ENCODE results near the gene SORBS1.
A peak's percentile ranks its signal among the peaks of the same experiment; 100 is the strongest.

SORBS1 gene

DNA sequence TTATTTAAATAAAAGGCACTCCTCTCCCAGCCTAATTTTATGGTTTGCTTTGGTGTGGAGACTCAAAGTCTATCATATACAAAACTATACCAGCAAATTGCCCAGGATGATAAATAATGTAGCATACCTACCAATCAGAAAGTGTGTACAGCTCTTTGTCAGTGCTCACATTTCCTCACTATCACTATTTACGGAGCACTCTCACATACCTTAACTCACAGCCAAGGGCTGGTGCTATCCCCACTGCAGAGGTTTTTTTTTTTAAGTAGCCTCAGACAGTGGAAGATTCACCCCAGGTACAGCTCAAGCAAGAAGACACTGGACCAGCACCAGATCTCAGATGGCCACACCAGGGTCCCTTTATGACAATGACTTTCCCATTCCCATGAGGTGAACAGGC is 272.9 kb downstream of the SORBS1 start:
- Histone ChIP-seq H3K27ac (ENCODE audit: extremely low read depth, low read depth, low read length) (no peak overlapping the region), H3K4me1 (ENCODE audit: control insufficient read depth, insufficient read depth, low read length) (peaks cover 24% of the 10 kb centered on the region), H3K4me3 (ENCODE audit: low read depth, low read length) (no peak overlapping the region), H3K36me3 (ENCODE audit: control insufficient read depth in 2 of 2, insufficient read depth in 1 of 2, low read length in 2 of 2) (no peaks in the 10 kb centered on the region), H3K9me3 (ENCODE audit: control insufficient read depth, insufficient read depth, low read depth, low read length) (no peaks in the 10 kb centered on the region)
- ChIA-PET CTCF (interaction anchor here (0.6 to 2.8 kb wide), 10 partner anchors 9 to 178 kb away, joined by 3 to 22 read pairs (median 6); no protein-coding TSS in a partner anchor), POLR2A (interaction anchor here (1.2 to 1.3 kb wide), 2 partner anchors 13 to 14 kb away, joined by 3 to 4 read pairs; no protein-coding TSS in a partner anchor)
- no peak for TF ChIP-seq MZF1 (tag by site-specific recombination; IDR thresholded peaks at IDR 0.05; ENCODE audit: borderline replicate concordance)
- no peak for TF ChIP-seq FEZF1 (tag by site-specific recombination; IDR thresholded peaks at IDR 0.05)
- TF ChIP-seq, protein P1, sequence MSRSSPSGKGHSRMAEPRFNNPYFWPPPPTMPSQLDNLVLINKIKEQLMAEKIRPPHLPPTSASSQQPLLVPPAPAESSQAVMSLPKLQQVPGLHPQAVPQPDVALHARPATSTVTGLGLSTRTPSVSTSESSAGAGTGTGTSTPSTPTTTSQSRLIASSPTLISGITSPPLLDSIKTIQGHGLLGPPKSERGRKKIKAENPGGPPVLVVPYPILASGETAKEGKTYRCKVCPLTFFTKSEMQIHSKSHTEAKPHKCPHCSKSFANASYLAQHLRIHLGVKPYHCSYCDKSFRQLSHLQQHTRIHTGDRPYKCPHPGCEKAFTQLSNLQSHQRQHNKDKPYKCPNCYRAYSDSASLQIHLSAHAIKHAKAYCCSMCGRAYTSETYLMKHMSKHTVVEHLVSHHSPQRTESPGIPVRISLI (tag by site-specific recombination; IDR thresholded peaks at IDR 0.05), result no peak
- peak; percentile 48 for TF ChIP-seq PRDM1 (tag by site-specific recombination; IDR thresholded peaks at IDR 0.05)
- no peak for TF ChIP-seq ZNF830 (tag by site-specific recombination; IDR thresholded peaks at IDR 0.05; ENCODE audit: low read depth)

DNA sequence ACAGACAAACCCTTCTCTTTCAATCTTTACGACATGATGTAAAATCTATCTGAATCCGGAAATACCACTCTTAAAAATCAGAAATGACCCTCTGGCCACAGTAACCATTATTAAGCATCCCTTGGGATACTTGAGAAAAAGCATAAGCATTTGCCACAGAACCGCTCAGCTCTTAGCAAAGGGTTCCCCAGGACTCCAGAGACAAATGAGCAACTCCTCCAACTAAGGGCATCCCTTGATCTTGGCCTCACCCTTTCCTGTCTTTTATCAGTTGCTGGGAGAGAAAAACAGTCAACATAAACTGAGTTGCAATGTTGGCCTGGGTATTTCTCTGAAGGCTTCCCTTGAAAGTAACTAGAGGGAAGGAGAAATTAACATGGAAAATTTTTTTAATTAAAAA is 273.9 kb downstream of the SORBS1 start:
- no peak overlapping the region for H3K4me3 ChIP-seq (ENCODE audit: low read depth, low read length)

DNA sequence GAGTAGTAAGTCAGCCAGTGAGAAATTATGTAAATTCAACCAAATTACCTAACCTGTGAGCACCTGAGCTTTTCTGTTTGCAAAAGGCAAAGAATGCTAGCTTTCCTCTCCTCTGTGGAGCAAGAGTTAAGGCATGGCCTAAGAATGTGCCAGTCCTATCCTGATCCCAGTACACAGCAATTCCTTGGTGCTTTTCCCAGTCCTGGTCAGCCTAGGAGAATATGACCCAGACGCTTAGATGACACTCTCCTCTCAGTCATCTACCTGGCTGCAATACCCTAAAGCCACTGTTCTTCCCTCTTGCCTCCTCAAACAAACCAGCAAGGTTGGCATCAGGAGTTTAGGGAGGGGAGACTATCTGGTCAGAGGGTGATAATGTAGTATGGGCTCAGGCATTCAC is 274.5 kb downstream of the SORBS1 start:
- ChIA-PET POLR2A (no interaction called here), CTCF (interaction anchor here (1.0 to 2.8 kb wide), 2 partner anchors 76 kb away, joined by 3 to 22 read pairs; no protein-coding TSS in a partner anchor)
- Histone ChIP-seq H3K36me3 (ENCODE audit: control insufficient read depth in 2 of 2, insufficient read depth in 1 of 2, low read length in 2 of 2) (no peaks in the 10 kb centered on the region), H3K4me3 (ENCODE audit: low read depth, low read length) (no peak overlapping the region), H3K4me1 (ENCODE audit: control insufficient read depth, insufficient read depth, low read length) (peaks cover 24% of the 10 kb centered on the region), H3K9me3 (ENCODE audit: control insufficient read depth, insufficient read depth, low read depth, low read length) (no peaks in the 10 kb centered on the region), H3K27ac (ENCODE audit: extremely low read depth, low read depth, low read length) (no peak overlapping the region)
- TF ChIP-seq SP7 (tag by site-specific recombination; IDR thresholded peaks at IDR 0.05) (no peak), REPIN1 (tag by site-specific recombination; IDR thresholded peaks at IDR 0.05; ENCODE audit: low read depth) (no peak), ZNF114 (tag by site-specific recombination; IDR thresholded peaks at IDR 0.05) (no peak), ZBTB48 (tag by site-specific recombination; IDR thresholded peaks at IDR 0.05) (no peak), SCRT1 (tag by site-specific recombination; IDR thresholded peaks at IDR 0.05; ENCODE audit: borderline replicate concordance) (no peak), ZFP3 (tag by site-specific recombination; IDR thresholded peaks at IDR 0.05; ENCODE audit: low read depth) (no peak)
- TF ChIP-seq, protein P2, sequence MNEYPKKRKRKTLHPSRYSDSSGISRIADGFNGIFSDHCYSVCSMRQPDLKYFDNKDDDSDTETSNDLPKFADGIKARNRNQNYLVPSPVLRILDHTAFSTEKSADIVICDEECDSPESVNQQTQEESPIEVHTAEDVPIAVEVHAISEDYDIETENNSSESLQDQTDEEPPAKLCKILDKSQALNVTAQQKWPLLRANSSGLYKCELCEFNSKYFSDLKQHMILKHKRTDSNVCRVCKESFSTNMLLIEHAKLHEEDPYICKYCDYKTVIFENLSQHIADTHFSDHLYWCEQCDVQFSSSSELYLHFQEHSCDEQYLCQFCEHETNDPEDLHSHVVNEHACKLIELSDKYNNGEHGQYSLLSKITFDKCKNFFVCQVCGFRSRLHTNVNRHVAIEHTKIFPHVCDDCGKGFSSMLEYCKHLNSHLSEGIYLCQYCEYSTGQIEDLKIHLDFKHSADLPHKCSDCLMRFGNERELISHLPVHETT (tag by site-specific recombination; IDR thresholded peaks at IDR 0.05), result no peak

More for the DNA sequence above, 273.9 kb downstream of the SORBS1 start:
- CTCF ChIA-PET, result interaction anchor here (0.6 to 2.8 kb wide), 6 partner anchors 8 to 88 kb away, joined by 3 to 22 read pairs (median 6); no protein-coding TSS in a partner anchor
- TF ChIP-seq ZNF792 (tag by site-specific recombination; IDR thresholded peaks at IDR 0.05) (no peak), FEZF1 (tag by site-specific recombination; IDR thresholded peaks at IDR 0.05) (peak; percentile 72), REPIN1 (tag by site-specific recombination; IDR thresholded peaks at IDR 0.05; ENCODE audit: low read depth) (no peak), ZNF10 (tag by site-specific recombination; IDR thresholded peaks at IDR 0.05) (peak; percentile 44; the same call in 1 of the 2 replicates), ZNF266 (tag by site-specific recombination; IDR thresholded peaks at IDR 0.05; ENCODE audit: low read depth) (no peak)
- TF ChIP-seq, protein P3, sequence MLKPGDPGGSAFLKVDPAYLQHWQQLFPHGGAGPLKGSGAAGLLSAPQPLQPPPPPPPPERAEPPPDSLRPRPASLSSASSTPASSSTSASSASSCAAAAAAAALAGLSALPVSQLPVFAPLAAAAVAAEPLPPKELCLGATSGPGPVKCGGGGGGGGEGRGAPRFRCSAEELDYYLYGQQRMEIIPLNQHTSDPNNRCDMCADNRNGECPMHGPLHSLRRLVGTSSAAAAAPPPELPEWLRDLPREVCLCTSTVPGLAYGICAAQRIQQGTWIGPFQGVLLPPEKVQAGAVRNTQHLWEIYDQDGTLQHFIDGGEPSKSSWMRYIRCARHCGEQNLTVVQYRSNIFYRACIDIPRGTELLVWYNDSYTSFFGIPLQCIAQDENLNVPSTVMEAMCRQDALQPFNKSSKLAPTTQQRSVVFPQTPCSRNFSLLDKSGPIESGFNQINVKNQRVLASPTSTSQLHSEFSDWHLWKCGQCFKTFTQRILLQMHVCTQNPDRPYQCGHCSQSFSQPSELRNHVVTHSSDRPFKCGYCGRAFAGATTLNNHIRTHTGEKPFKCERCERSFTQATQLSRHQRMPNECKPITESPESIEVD (tag by site-specific recombination; IDR thresholded peaks at IDR 0.05), result peak; percentile 42; the same call in 1 of the 2 replicates
- Histone ChIP-seq H3K9me3 (ENCODE audit: control insufficient read depth, insufficient read depth, low read depth, low read length) (no peaks in the 10 kb centered on the region), H3K4me1 (ENCODE audit: control insufficient read depth, insufficient read depth, low read length) (peaks cover 24% of the 10 kb centered on the region), H3K36me3 (ENCODE audit: control insufficient read depth in 2 of 2, insufficient read depth in 1 of 2, low read length in 2 of 2) (no peaks in the 10 kb centered on the region), H3K27ac (ENCODE audit: extremely low read depth, low read depth, low read length) (no peak overlapping the region)
- POLR2A ChIA-PET, result interaction anchor here (1.3 kb wide), 1 partner anchor 13 kb away, joined by 4 read pairs; no protein-coding TSS in a partner anchor

All from HEK293 (cell line).